ENCODE results near the gene CCNK.

The CCNK gene

GRCh38 chr14:99554757-99555531, 73.7 kb downstream of the CCNK start:
- no peak for DNase-seq

- no peak for DNase-seq
Observed at GRCh38 chr14:99556134-99556791, 75.1 kb downstream of the CCNK start.

GRCh38 chr14:99559286-99559990, 78.2 kb downstream of the CCNK start:
- no peak for DNase-seq

- DNase-seq: no peak
Observed at GRCh38 chr14:99560403-99560802, 79.2 kb downstream of the CCNK start.

- DNase-seq: no peak
Observed at GRCh38 chr14:99560922-99561683, 79.9 kb downstream of the CCNK start.

GRCh38 chr14:99561864-99562263, 80.7 kb downstream of the CCNK start:
- no peak for DNase-seq
